HFFc6 (cell line): ENCODE results near the gene PSG1. TPM values are rescaled to one million over a fixed set of nuclear protein-coding genes. Genes with fewer than 3 reads are reported as not detected.
"Not testable (repeated sequence)": the region's sequence is repeated elsewhere in the genome, so short reads cannot be mapped to it uniquely, and the experiment has no call there.

Source experiments
- DNase-seq: peaks from one replicate; pipeline ENCODE4 v3.0.0-alpha.2; 2018
- H3K27ac Mint-ChIP-seq: 2 replicates; pipeline ENCODE4 v1.8.0; 2020; ENCODE audit warnings: mild to moderate bottlenecking, mixed read lengths
- H3K27me3 Mint-ChIP-seq: 2 replicates; pipeline ENCODE4 v1.8.0; 2021; ENCODE audit warnings: mild to moderate bottlenecking, moderate library complexity, mixed read lengths; ENCODE audit not compliant: insufficient read depth
- H3K36me3 Mint-ChIP-seq: 2 replicates; pipeline ENCODE4 v1.8.0; 2021; ENCODE audit warnings: low read depth, mixed read lengths
- H3K4me1 Mint-ChIP-seq: 2 replicates; pipeline ENCODE4 v1.8.0; 2020; ENCODE audit warnings: low read depth, mixed read lengths
- H3K4me3 Mint-ChIP-seq: 2 replicates; pipeline ENCODE4 v1.8.0; 2020; ENCODE audit warnings: mild to moderate bottlenecking, moderate library complexity, mixed read lengths
- H3K9me3 Mint-ChIP-seq: 2 replicates; pipeline ENCODE4 v1.8.0; 2020; ENCODE audit warnings: mild to moderate bottlenecking, mixed read lengths
- CTCF ChIP-seq: fragments of 200-600 bp; sonication (generic); IDR thresholded peaks from 2 replicates; pipeline ENCODE4 v1.5.0; 2021; ENCODE audit warnings: antibody characterized with exemption, mild to moderate bottlenecking
- total RNA-seq, 6 experiments: library from RNA; stranded (reverse); fragmentation: NEBNext Ultra II Directional; extraction: Animal tissue kit (Norgen Biotek cat#: 25700); gene quantifications; 2 replicates in 1 of 6; 3 replicates in 5 of 6; pipeline ENCODE4 v1.2.3, GENCODE V29; 2021

Gene PSG1
- total RNA-seq, 6 experiments from 2014 or later = 4.3 to 10.5 (median 8.6) TPM

GRCh38 chr19:42919070-42919756 is 39.7 kb upstream of the PSG1 start:
- Mint-ChIP-seq H3K27ac (peak overlapping the region; percentile 45; the same call in 1 of the 2 replicates), H3K36me3 (peaks cover 12% of the 10 kb centered on the region), H3K4me1 (peaks cover 70% of the 10 kb centered on the region)
- H3K9me3 Mint-ChIP-seq, H3K27me3 Mint-ChIP-seq, H3K4me3 Mint-ChIP-seq, DNase-seq: not testable (repeated sequence)
- peak; percentile 74 for TF ChIP-seq CTCF

GRCh38 chr19:42918377-42919069 is 39.0 kb upstream of the PSG1 start:
- peaks cover 12% of the 10 kb centered on the region for H3K36me3 Mint-ChIP-seq
- peaks cover 73% of the 10 kb centered on the region for H3K4me1 Mint-ChIP-seq
- not testable (repeated sequence) for H3K27me3 Mint-ChIP-seq, H3K4me3 Mint-ChIP-seq, H3K9me3 Mint-ChIP-seq, DNase-seq
- peak overlapping the region; percentile 69; the same call in 1 of the 2 replicates for H3K27ac Mint-ChIP-seq

GRCh38 chr19:42917634-42918033 is 38.1 kb upstream of the PSG1 start, which contains the start of gene PSG6:
Gene PSG6 (minus strand): TSS chr19:42917894. CDS start chr19:42917792, 102 bp downstream.
- Mint-ChIP-seq H3K4me1 (peaks cover 69% of the 10 kb centered on the region), H3K36me3 (peaks cover 12% of the 10 kb centered on the region), H3K27ac (peak within 1 kb of the TSS; percentile 69)
- H3K9me3 Mint-ChIP-seq, H3K27me3 Mint-ChIP-seq, H3K4me3 Mint-ChIP-seq, DNase-seq: not testable (repeated sequence)

GRCh38 chr19:42916931-42917330 is 37.4 kb upstream of the PSG1 start:
- H3K4me3 Mint-ChIP-seq, DNase-seq, H3K9me3 Mint-ChIP-seq, H3K27me3 Mint-ChIP-seq: not testable (repeated sequence)
- peaks cover 12% of the 10 kb centered on the region for H3K36me3 Mint-ChIP-seq
- peak overlapping the region; percentile 32; the same call in 1 of the 2 replicates for H3K27ac Mint-ChIP-seq
- H3K4me1 Mint-ChIP-seq = peaks cover 62% of the 10 kb centered on the region

GRCh38 chr19:42913516-42913915 is 34.0 kb upstream of the PSG1 start:
- DNase-seq, H3K4me3 Mint-ChIP-seq, H3K27me3 Mint-ChIP-seq, H3K27ac Mint-ChIP-seq, H3K9me3 Mint-ChIP-seq, H3K36me3 Mint-ChIP-seq: not testable (repeated sequence)
- H3K4me1 Mint-ChIP-seq = peaks cover 38% of the 10 kb centered on the region

GRCh38 chr19:42912941-42913340 is 33.4 kb upstream of the PSG1 start:
- H3K27ac Mint-ChIP-seq, DNase-seq, H3K27me3 Mint-ChIP-seq: not testable (repeated sequence)

GRCh38 chr19:42911731-42912130 is 32.2 kb upstream of the PSG1 start:
- not testable (repeated sequence) for H3K36me3 Mint-ChIP-seq, H3K27me3 Mint-ChIP-seq, H3K9me3 Mint-ChIP-seq, H3K4me3 Mint-ChIP-seq, H3K27ac Mint-ChIP-seq, DNase-seq
- H3K4me1 Mint-ChIP-seq = peaks cover 20% of the 10 kb centered on the region

More at GRCh38 chr19:42912941-42913340, 33.4 kb upstream of the PSG1 start:
- not testable (repeated sequence) for H3K9me3 Mint-ChIP-seq, H3K36me3 Mint-ChIP-seq, H3K4me3 Mint-ChIP-seq
- peaks cover 32% of the 10 kb centered on the region for H3K4me1 Mint-ChIP-seq

GRCh38 chr19:42906162-42906561 is 26.6 kb upstream of the PSG1 start:
- Mint-ChIP-seq H3K4me1 (peaks cover 12% of the 10 kb centered on the region; the same call in 1 of the 2 replicates), H3K36me3 (peaks cover 10% of the 10 kb centered on the region)
- not testable (repeated sequence) for H3K9me3 Mint-ChIP-seq, DNase-seq, H3K27ac Mint-ChIP-seq, H3K27me3 Mint-ChIP-seq, H3K4me3 Mint-ChIP-seq

GRCh38 chr19:42900561-42900960 is 21.0 kb upstream of the PSG1 start:
- not testable (repeated sequence) for H3K27me3 Mint-ChIP-seq
- peak; percentile 15 for DNase-seq
- peaks cover 16% of the 10 kb centered on the region for H3K9me3 Mint-ChIP-seq
- peaks cover 62% of the 10 kb centered on the region for H3K4me1 Mint-ChIP-seq
- H3K27ac Mint-ChIP-seq = peak overlapping the region; percentile 95
- peak overlapping the region; percentile 76; the same call in 1 of the 2 replicates for H3K4me3 Mint-ChIP-seq
- peaks cover 28% of the 10 kb centered on the region for H3K36me3 Mint-ChIP-seq

- peaks cover 33% of the 10 kb centered on the region for H3K36me3 Mint-ChIP-seq
- H3K4me3 Mint-ChIP-seq = peak overlapping the region; percentile 76
- peak overlapping the region; percentile 95 for H3K27ac Mint-ChIP-seq
- not testable (repeated sequence) for H3K27me3 Mint-ChIP-seq, DNase-seq
- peaks cover 16% of the 10 kb centered on the region for H3K9me3 Mint-ChIP-seq
- peaks cover 63% of the 10 kb centered on the region for H3K4me1 Mint-ChIP-seq
Observed at GRCh38 chr19:42899674-42900073, 20.2 kb upstream of the PSG1 start.

GRCh38 chr19:42899110-42899509 is 19.6 kb upstream of the PSG1 start:
- Mint-ChIP-seq H3K4me1 (peaks cover 66% of the 10 kb centered on the region), H3K4me3 (peak overlapping the region; percentile 76; the same call in 1 of the 2 replicates), H3K36me3 (peaks cover 33% of the 10 kb centered on the region), H3K9me3 (peaks cover 16% of the 10 kb centered on the region), H3K27ac (peak overlapping the region; percentile 95)
- H3K27me3 Mint-ChIP-seq = not testable (repeated sequence)
- peak; percentile 61 for DNase-seq

GRCh38 chr19:42898656-42899055 is 19.1 kb upstream of the PSG1 start:
- DNase-seq = peak; percentile 78
- H3K4me1 Mint-ChIP-seq = peaks cover 66% of the 10 kb centered on the region
- peaks cover 33% of the 10 kb centered on the region for H3K36me3 Mint-ChIP-seq
- H3K9me3 Mint-ChIP-seq = peaks cover 16% of the 10 kb centered on the region
- not testable (repeated sequence) for H3K27me3 Mint-ChIP-seq
- H3K4me3 Mint-ChIP-seq = peak overlapping the region; percentile 76; the same call in 1 of the 2 replicates
- peak overlapping the region; percentile 95 for H3K27ac Mint-ChIP-seq

GRCh38 chr19:42897729-42898128 is 18.2 kb upstream of the PSG1 start:
- not testable (repeated sequence) for DNase-seq, H3K27me3 Mint-ChIP-seq
- peaks cover 66% of the 10 kb centered on the region for H3K4me1 Mint-ChIP-seq

More at GRCh38 chr19:42897729-42898128, 18.2 kb upstream of the PSG1 start:
- H3K4me3 Mint-ChIP-seq = not testable (repeated sequence)
- H3K9me3 Mint-ChIP-seq = peaks cover 24% of the 10 kb centered on the region
- H3K36me3 Mint-ChIP-seq = peaks cover 38% of the 10 kb centered on the region
- peak overlapping the region; percentile 95 for H3K27ac Mint-ChIP-seq
